Glomerular visceral epithelial cell (primary cell): ENCODE measurements around the gene FAM171A1.
"Not testable (repeated sequence)": the region's sequence is repeated elsewhere in the genome, so short reads cannot be mapped to it uniquely, and the experiment has no call there.

Source experiments
- DNase-seq: peaks from one replicate; pipeline ENCODE4 v3.0.0-alpha.2; 2016; ENCODE audit errors: extremely low spot score

The FAM171A1 gene

DNA sequence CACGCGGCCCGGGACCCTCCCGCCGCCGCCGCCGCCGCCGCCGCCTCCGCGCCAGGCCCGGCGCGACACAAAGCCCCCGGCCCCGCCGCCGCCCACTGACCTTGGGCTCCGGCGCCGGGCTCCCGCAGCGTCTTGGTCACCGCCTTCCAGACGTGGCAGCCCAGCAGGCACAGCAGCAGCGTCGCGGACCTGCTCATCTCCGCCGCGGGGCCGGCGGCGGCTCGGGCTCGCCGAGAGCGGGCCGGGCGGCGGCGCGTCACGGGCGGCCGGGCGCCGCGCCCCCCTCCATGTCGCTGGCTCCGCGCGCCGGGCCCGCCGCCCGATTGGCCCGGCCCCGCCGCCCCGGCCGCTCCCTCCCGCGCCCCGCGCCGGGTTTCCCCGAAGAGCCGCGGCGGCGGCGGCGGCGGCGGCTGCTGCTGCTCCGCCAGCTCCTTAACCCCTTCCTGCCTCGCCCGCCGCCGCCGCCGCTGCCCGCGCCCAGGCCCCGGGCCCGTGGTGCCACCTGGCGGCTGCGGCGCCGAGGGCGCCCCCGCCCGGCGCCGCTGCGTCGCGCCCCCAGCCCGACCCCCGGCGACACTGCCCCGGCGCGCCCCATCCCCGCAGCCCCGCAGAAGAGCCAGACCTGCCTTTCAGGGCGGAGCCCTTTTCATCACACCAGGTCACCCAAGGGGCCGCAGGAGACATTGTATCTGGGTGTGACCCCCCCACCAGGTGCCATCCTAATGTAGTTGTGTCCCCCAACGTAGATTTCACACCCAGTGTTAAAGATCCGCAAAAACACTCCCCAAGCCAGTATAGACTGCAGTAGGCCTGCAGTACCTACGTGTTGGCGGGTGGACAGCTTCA, at the start of gene FAM171A1:
Gene FAM171A1 (minus strand): TSS at position 434 of the 846 bp plus-strand sequence. CDS start 237 bp downstream, at position 197.
- peak; percentile 80 for DNase-seq

DNA sequence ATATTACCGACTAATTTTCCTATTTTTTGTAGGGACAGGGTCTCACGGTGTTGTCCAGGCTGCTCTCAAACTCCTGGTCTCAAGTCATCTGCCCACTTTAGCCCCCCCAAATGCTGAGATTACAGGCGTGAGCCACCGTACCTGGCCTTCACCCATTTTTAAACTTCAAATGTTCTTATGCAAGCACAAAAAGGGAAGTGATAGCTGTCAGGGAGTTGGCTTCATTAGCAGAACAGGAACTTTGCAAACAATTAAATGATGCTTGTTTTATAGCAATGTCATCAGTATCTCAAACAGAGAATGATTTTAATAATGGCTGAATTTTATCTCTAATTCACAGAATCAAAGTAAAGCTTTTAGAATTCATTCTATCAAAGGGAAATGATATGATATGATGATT, 49.8 kb upstream of the FAM171A1 start:
- no peak for DNase-seq

DNA sequence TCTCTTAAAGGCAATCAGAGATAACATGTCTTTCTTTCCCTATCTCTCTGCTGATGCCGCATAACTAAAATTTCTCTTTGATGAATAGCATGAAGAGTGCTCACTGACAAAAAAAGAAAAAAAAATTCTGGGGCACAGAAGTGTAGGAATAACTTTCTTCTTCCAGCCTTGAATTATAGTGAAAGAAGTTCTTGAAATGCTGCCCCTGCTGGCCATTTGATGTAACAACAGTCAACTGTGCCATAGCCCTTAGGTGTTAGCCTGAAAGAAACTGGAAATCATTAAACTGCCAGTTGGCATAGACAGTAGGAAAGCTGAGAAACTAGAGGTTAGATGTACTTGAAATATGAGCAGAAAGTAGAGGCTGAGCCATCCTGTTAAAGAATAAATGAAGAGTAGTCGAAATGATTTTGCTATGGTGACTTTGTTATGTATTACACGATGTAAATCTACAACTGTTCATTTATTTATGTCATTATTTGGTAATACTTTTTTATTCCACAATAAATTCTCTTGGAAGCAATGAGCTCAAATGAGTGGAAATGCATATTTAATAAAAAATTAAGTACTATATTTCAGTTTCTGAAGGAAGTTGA, 48.3 kb upstream of the FAM171A1 start:
- peak; percentile 49 for DNase-seq

DNA sequence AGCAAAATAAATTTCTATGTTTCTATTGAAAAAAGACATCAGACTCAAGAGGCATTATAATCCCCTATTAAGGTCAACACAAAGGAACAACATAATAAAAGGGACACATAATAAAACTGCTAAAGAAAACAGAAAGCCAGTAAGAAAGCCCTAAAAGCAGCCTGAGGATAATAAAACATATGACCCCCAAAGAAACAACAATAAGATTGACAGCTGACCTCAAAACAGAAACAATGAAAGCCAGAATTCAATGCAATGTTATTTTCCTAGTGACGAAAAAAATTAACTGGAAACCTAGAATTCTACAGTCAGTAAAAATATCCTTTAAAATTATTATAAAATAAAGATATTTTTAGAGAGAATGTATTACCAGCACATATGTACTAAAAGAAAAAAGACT, 44.9 kb upstream of the FAM171A1 start:
- DNase-seq, result no peak

DNA sequence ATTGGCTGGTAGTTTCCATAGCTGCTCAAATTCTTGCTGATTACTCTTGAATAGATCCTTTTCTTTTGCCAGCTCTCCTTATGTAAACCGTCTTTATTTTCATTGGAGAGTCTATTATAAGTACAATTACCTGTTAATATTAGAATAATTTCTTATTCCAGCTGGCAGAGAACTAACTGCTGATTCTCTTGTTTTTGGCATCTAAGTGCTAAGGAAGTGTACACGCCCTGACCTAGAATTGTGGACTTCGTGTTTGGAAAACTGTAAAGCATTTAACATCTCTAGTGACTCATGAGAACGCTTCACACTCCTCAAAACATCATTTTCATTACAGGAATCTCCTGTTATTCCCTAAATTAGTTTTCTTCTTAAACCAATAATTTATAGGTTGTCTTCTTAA, 39.9 kb upstream of the FAM171A1 start:
- DNase-seq, result no peak

DNA sequence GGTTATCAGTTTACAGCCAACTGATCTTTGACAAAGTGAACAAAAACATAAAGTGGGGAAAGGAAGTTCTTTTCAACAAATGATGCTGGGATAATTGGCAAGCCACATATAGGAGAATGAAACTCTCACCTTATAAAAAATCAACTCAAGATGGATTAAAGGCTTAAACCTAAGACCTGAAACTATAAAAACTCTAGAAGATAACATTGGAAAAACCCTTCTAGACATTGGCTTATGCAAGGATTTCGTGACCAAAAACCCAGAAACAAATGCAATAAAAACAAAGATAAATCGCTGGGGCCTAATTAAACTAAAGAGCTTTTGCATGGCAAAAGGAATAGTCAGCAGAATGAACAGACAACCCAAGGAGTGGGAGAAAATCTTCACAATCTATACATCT, 38.3 kb upstream of the FAM171A1 start:
- not testable (repeated sequence) for DNase-seq

DNA sequence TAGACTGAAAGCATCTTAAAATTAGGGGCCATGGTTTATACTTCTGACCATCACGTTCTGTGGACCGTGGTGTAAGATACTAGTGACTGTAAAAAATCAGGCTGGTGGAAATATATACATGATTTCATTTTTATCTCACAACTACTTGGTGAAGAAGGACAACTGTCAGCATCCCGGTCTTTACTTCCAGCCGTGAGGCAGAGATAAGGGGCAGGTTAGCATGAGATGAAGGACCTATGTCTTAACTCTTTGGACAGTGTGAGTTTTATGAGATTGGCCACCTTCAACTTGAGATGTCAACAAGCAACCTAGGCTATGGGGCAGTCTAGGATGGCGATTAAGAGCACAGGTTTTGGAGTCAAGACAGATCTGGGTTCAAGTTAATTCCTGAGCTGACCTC, 37.5 kb upstream of the FAM171A1 start:
- DNase-seq, result no peak

DNA sequence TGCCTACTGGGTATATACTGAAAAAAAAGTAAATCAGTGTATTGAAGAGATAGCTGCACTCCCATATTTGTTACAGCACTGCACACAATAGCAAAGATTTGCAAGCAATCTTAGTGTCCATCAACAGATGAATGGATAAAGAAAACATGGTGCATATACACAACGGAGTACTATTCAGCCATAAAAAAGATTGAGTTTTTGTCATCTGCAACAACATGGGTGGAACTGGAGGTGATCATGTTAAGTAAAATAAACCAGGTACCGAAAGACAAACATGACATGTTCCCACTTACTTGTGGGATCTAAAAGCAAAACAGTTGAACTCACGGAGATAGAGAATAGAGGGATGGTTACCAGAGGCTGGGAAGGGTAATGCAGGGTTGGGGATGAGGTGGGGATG, 34.2 kb upstream of the FAM171A1 start:
- DNase-seq, result no peak

DNA sequence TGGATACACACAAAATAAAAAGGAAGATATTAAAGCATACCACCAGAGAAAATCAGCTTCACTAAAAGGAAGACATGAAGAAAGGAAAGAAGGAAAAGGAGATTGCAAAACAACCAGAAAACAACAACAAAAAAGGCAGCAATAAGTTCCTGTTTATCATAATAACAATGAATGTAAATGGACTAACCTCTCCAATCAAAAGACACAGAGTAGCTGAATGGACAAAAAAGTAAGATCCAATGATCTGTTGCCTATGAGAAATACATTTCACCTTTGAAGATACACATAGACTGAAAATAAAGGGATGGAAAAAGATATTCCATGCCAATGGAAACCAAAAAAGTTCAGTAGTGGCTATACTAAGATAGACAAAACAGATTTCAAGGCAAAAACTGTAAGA, 30.3 kb upstream of the FAM171A1 start:
- DNase-seq, result no peak

DNA sequence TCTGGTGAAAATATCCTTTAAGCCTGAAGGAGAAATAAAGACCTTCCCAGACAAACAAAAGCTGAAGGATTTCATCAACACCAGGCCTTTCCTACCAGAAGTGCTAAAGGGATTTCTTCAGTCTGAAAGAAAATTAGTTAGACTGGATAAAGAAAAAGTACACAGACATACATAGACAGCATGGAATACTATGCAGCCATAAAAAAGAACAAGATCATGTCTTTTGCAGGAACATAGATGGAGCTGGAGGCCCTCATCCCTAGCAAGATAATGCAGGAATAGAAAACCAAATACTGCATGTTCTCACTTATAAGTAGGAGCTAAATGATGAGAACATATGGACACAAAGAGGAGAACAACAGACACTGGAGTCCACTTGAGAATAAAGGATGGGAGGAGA, 29.4 kb upstream of the FAM171A1 start:
- DNase-seq, result not testable (repeated sequence)

DNA sequence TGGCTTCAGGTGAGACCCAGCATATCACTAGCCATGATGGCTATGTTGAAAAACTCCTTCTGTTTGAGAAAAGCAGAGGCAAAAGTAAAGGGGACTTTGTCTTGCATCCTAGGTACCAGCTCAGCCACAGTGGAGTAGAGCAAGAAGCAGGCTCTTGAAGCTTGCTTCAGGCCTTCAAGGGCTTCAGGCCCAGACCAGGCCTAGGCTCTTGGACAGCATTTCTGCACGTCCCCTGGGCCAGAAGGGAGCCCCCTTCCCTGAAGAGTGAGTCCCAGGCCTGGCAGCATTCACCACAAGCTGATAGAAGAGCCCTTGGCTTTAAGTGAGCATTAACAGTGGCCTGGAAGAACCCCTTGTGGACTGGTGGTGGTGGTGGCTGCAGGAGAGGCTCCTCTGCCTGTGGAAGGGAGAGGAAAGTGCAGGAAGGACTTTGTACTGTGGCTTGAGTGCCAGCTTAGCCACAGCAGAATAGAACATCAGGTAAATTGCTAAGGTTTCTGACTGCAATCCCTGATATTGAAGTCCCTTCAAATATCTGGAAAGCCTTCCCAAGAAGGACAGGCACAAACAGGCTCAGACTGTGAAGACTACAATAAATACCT, 28.1 kb upstream of the FAM171A1 start:
- DNase-seq, result no peak

DNA sequence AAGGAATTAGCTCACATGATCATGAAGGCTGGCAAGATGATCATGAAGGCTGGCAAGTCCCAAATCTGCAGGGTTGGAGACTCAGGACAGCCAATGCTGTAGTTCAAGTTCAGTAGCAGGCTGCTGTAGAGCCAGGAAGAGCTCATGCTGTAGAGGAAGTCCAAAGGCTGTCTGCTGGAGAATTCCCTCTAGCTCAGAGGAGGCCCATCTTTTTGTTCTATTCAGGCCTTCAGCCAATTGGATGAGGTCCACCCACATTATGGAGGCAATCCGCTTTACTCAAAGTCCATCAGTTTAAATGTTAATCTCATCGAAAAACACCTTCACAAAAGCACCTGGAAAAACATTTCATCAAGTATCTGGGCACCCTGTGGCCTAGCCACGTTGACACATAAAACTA, 24.8 kb upstream of the FAM171A1 start:
- no peak for DNase-seq

DNA sequence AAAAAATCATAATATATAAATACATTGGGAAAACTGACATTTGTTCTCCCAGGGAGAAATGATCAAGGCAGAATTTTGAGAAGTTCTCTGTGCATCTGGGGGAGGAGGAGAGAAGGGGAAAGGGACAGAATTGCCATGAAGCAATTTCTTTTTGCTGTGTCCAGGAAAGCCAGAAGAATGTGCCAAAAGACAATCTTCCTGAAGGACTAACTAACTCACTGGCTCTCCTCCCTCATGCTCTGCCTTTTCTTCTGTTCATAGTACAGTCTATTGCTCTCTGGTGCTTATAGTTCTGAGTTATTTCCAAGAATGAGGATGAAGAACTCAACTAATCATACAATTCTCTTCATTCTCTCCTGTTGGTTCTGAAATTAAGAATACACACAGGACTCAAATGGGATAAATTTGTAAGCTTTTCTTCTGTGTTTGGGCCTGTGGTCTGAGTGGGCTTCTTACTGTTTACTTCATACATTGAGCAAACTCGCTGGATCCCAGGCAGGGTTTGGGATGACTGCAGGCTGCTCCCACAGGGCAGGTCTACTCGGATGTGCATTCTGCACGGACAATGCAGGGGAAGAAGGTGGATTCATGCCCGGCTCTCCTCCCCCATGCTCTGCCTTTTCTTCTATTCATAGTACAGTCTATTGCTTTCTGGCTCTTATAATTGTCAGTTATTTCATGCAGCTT, 22.2 kb upstream of the FAM171A1 start:
- no peak for DNase-seq

DNA sequence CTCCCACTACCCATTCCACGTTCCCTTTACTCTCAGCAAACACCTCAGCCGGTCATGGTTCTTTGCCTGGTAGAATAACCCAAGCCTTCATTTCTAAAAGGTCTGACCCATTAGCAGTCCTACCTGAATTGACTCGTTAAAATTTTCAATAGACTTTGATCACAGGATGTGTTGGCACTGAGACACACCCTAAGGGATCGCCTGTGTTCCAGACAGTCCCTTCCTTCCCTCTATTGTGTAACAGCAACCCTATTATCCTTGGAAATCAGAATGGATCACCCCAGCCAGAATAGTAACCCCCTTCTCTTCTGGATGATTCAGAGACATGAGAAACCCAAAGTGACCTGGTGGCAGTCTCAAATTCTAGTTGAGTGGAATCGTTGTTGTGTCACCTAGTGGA, 20.4 kb upstream of the FAM171A1 start:
- no peak for DNase-seq

DNA sequence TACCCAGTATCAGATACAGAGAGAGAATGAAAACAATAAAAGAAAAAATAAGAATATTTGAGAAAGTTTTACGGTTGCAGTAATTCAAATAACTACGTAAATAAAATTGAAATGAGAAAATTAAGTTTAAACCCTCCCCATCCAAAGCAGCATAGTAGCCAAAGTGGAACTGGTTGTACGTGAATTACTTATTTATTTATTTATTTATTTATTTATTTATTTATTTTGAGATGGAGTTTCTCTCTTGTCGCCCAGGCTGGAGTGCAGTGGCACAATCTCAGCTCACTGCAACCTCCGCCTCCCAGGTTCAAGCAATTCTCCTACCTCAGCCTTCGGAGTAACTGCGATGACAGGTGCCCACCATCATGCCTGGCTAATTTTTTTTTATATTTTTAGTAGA, 17.1 kb upstream of the FAM171A1 start:
- DNase-seq, result not testable (repeated sequence)

DNA sequence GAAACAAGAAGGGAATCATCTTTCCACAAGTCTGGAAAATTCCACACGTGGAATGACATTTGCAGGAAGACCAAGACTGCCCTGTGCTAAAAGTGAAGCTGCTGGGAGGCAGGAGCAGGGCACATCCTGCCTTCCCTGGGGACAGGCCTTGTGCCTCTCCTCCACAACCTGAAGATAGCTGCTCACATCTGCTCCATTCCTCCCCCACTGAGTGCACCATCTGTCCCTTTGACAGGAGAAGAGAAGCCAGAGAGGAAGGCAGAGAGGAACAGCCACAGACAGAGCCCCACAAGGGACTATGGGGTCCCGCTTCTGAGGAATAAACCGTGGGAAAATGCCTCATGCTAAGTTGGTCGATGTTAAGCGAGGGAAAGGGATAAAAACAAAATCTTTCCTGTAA, 15.9 kb upstream of the FAM171A1 start:
- DNase-seq, result no peak

DNA sequence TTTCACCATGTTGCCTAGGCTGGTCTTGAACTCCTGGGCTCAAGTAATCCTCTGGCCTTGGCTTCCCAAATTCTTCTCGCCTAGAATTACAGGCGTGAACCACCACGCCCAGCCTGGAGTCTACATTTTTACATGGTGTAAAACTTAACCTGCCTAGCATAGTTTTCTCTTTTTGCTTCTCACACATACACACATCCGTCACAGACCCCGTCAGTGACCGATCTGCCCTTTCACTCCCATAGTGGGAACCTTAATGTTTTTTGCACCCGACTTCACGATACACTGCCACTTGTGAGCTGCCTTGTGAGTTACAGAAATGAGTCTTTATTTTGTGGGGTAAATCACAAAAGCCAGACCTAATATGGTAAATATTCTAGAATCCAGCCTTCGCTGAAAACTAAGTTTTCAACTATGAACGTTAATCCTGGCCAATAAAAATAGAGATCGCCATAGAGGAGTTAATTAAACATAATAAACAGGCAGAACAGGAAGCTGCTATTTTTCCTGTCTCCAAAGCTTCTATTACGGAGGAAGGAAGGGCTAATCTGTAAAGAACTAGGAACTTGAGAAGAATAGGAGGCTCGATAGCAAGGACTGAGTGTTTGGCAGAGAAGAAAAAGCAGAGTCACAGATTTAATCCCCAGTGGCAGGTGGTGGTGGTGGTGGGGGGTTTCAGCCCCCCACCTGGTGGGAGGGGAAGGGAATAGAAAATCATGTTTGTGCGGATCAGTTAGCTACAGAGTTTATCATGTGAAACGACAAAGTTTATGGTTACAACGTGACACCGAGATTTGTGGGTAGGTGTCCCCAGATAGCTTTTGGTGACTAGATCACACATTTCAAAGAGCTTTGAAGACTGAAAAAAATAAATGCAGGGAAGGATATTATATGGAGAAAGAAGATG, 14.7 kb upstream of the FAM171A1 start:
- DNase-seq, result no peak

DNA sequence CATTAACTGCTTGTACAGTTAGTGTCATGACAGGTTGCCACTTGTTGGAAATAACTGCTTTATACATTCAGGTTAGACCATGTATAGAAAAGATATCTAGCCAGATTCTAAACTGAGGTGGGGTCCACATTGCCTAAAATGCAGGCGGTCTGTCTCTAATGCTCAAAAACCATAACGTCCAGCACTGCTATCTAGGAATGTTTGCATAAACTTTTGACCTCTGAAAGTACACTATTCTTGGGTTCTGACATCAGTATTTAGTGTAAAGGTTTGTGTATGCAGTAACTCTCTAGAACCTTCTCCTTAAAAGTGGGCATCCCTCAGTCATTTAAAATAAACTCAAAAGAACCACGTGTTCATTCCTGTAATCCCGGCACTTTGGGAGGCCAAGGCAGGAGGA, 10.3 kb upstream of the FAM171A1 start:
- DNase-seq, result no peak

DNA sequence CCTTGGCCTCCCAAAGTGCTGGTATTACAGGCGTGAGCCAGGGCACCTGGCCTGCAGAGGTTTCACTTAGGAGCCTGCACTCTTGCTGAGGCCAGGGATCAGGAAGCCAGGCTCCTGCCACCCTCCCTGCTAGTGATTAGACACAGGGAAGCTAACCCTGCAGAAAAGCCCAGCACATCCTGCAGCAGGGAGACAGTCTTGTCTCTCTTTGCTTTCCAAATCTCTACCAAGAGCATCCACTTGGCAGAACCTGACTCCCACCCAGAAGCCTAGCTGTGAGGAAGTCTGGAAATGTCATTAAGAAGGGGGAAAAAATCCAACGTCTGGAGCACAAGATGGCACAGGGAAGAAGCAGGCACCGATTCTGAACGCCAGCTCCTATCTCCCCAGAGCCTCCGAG, 8.0 kb upstream of the FAM171A1 start:
- DNase-seq, result no peak

DNA sequence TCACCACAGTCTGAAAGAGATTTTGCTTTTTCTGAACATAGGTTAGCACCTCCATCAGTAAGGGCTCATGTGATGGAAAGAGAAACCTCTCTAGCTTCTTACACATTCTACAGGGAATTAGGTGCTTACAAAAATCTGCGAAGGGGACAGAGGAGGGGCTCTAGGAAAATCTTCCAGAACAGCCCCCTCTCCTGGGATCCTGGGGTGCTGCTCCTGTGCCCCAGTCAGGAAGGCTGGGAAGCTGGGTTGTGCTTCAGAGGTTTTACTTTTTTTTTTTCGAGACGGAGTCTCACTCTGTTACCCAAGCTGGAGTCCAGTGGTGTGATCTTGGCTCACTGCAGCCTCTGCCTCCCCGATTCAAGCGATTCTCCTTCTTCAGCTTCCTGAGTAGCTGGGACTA, 7.5 kb upstream of the FAM171A1 start:
- DNase-seq, result no peak

DNA sequence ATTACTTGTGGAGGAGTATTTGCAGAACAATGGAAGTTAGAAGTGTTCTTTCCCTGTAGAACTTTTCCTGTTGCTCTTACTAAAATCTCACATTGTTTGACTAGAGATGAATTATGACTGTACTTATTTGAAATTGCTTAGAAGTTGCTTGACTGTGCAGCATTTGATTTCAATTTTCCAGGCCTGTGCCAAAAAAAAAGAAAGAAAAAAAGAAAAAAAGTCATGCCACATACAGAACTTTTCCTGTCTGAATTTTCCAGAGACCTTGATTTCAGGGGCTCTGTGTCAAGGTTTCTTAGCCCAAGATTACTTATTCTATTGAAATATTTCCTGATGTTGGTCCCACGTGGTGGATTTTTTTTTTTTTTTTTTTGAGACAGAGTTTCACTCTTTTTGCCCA, 3.5 kb upstream of the FAM171A1 start:
- DNase-seq, result no peak
